NCI-H2227 treated with DMSO at 0.1 percent for 48 hours (cell line): ENCODE data around the gene MUC6.
A peak's percentile ranks its signal among the peaks of the same experiment; 100 is the strongest.

ENCODE experiments used
- DNase-seq: peaks from one replicate; lab custom pipeline; 2025; lab: John Stamatoyannopoulos, UW

The MUC6 gene

DNA sequence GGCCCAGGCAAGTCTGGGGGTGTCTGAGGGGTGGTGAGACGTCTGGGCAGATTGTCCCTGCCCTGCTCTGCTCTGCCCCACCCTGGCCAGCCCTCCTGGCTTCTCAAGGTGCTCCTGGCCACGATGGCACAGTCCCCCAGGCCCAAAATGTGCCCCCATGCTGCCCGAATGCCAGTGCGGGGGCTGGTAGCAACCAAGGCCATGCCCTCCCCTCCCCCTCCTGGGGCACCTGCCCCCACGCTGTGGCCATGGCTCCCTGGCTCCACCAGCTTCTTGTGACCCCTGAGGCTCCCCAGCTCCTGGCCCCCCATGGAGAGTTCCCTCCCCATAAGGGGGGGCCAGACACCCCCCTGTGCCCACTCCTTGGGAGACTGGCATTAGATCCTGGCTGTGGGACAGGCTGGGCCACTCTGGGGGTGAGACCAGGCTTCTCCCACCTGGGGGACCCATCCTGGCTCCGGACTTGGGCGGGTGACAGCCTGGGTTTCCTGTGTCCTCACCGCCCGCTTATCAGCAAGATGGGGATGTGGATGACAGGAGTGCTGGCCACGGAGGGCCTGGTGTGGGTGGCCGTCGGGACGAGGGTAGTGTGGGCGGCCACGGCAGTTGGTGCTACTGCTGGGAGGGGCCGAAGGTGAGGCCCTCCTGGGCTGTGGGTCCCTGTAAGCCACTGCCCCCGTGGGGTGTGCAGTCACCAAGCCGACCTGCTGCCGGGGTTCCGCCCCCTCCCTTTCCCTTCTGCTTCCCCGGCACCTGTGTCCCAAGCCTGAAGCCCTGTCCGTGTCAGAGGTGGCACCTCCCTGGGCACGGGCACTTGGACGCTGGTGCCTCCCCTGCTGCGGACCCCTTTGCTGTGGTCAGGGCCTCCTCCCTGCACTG is 15.9 kb upstream of the MUC6 start:
- no peak for DNase-seq

DNA sequence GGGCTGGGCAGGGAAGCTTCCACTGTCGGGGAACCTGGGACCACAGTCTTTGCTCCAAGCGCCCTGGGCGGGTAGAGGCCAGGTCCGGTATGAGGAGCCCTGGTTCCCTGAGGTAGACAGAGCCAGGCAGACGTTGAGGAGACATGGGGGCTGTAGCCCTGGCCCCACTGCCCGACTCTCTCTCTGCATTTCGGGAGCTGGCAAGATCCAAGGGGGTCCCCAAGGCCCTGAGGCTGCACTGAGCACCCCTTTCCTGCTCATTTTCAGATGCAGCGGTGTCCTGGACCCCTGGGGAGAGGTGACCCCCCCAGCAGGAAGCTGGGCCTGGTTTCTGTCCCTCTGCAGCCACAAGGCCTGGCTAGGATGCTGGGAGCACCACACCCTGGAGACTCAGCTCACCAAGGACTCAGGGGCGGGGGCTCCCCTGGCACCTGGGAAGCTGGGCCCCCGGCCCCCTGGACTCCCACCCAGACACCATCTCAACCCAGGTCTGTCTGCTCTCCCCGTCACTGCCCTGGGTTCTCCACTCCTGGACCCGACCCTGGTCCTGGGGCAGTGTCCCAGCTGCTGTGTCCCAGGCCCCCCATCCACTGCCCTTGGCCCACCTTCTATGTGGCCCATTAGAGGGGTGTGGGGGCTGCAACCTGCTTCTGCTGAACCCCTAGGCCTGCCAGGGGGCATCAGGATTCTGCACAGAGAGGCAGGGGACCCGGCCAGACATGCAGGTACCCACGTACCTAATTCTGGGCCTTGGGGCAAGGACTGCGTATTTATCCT is 15.0 kb upstream of the MUC6 start:
- no peak for DNase-seq

DNA sequence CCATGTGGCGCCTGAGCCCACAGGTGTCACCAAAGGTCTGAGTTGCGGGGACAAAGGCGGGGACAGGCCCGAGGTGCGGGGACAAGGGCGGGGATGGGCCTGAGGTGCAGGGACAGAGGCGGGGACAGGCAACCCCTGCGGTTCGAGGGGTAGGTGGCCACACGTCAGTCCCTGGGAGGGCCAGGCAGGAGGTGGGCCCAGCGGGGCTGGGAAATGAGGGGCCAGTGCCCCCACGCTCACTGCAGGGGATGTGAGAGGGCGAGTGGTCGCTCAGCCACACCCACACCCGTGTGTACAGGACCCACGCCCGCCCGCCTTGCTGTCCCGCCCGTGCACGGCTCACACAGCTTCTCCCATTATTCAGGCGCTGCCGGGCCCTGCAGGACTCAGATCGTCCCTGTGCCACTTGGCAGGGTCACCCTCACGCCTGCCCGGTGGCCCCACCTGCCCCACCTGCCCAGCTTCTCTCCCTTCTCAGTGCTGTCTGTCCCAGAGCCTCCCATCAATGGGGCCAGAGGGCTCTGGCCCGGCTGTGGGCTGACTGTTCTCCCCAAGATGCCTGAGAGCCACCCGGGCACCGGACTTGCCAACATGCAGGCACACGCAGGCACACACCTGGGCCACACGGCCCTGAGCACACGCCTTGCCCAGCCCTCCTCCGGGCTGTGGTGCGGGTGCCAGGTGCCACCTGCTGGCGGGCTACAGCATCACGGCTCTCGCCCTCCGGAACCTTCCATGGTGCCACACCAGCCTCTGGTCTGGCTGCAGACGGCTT is 14.2 kb upstream of the MUC6 start:
- peak; percentile 79 for DNase-seq

DNA sequence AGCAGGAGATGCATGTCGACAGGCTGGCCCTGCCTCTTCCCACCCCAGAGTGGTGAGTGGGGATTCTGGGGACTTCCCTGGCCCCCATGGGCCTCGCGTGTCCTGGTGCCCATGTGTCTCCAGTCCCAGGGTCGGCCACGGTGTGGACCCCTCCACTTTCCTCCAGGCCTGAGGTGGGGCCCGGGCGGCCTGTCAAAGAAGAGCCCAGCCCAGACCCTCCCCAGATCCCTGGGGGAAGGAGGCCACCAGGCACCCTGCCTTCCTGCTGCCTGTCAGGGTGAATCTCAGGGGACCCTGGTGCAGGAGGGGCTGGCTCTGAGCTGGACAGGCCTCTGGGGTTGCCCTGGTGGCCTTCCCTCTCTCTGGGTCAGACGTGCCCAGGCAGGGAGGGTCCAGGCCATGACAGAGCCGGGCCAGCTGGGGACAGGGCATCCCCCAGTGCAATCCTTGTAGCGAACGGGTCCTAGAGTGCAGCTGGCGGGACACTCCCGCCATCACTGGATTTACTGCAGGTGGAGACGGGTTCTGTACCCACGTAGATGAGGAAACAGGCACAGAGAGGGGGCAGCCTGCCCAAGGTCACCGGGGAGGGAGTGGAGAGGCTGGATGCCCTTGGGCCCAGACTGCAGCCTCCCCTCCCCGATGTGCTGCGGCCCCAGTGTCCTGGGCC is 13.5 kb upstream of the MUC6 start:
- DNase-seq = no peak

DNA sequence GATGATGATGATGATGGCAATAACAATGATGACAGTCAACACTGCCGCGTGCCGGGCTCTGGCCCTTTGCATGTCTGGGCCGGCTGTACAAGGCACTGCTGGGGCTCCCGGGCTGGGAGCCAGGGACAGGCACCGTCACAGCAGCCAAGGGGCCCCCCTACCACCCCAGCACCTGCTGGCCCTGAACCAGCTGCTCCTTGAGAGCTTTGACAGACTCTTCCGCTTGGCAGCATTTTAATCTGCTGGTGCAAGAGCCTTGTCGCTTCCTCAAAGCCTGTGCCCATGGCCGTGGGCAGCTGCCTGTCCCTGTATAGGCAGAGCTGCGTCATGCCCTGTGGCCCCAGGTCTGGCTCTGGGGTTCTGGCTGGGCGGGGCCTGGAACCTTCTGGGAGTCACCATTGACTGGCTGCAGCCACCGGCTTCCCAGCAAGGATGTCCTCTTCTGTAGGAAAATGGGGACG is 12.9 kb upstream of the MUC6 start:
- DNase-seq = no peak

DNA sequence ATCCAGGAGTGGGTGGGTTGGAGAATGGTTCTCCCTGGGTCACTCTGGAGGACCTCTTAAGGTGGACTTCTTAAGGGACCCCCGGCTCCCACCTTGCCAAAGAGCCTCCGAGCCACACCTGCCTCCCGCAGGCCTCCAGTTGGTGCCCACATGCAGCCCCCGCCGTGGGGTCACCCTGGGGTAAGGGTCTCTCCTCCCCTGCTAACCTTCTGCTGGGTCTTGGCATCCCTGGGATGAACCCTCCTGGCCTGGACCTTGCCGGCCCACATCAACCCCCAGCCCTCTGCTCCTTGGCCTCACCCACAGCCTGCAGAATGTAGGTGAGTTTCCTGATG is 12.5 kb upstream of the MUC6 start:
- no peak for DNase-seq

DNA sequence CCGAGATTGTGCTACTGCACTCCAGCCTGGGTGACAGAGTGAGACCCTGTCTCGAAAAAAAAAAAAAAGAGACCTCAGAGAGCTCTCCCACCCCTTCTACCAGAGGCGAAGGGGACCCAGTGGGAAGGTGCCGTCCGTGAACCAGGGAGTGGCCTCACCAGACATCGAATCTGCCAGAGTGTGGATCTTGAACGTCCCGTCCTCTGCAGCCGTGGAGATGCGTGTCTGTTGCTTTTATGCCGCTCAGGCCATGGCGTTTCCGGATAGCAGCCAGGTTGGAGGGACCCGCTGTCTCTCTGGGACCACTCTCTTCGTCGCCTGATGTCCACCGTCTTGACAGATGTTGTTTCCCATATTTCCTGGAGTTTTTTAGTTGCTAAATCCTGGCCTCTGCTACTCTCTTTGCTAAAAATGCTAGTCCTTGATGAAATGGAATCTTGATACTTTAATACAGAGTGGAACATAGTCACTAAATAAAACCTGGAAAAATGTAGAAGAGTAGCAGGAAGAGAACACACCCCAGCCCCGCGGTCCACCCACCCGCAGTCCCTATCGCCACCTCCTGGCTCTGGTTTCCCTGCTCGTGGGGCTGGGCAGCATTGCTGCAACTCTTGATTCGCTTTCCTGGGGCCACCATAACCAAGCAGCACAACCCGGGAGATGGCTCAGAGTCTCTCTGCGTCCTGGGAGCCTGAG is 12.0 kb upstream of the MUC6 start:
- no peak for DNase-seq

DNA sequence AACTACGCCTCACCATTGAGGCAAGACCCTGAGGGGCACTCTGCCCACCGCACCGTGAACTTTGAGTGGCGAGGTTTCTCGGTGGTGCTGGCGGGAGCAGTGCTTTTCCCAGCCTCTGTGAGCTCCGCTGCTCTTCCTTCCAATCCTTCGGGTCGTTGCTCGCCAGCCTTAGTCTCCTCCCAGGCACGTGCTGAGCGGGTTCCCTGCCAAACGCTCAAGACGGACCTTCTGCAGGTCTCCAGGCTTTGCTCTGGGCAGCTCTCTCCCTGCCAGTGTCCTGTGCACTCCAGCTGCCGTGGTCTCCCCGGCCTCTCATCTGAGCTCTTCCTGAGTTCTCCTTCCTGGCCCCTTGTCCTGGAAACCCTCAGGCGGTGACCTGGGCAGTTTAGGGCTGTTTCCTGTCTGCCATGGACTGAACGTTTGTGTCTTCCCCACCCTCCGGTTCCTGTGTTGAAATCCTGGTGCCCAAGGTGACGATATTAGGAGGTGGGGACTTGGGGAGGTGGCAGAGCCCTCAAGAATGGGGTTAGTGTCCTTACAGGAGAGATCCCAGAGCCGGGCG is 11.2 kb upstream of the MUC6 start:
- DNase-seq = no peak

DNA sequence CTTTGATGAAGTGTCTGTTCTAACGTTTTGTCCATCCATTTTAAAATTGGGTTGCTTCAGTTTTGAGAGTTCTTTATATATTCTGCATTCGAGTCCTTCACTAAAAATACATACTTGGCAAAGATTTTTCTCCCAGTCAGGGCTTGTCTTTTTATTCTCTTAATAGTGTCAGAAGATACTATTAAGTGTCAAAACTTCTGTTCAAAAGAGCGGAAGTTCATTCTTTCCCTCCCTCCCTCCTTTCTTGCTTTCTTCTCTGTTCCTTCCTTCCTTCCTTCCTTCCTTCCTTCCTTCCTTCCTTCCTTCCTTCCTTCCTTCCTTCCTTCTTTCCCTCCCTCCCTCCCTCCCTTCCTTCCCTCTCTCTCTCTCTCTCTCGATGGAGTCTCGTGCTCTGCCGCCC is 7.6 kb upstream of the MUC6 start:
- no peak for DNase-seq

DNA sequence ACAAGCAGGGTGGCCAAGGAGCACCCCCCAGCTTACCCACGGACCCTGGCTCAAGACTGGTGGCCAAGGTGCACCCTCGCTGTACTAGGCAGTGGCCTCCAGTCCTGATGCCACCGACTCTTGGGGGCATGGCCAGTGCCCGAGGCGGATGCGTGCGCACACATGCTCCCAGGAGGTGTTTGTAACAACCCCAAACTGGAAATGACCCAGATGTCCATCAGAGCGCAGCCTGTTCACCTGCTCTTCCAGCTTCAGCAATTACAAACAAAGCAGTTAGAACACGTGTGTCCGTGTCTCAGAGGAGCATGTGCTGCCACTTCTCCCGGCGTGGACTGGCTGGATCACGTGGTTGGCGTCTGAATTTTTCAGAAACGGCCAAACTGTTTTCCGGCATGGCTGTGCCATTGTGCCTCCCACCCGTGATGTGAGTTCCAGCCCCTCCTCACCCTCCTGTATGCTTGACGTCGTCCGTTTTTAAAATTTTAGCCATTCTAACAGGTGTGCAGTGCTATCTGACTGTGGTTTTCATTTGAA is 7.1 kb upstream of the MUC6 start:
- DNase-seq = no peak

DNA sequence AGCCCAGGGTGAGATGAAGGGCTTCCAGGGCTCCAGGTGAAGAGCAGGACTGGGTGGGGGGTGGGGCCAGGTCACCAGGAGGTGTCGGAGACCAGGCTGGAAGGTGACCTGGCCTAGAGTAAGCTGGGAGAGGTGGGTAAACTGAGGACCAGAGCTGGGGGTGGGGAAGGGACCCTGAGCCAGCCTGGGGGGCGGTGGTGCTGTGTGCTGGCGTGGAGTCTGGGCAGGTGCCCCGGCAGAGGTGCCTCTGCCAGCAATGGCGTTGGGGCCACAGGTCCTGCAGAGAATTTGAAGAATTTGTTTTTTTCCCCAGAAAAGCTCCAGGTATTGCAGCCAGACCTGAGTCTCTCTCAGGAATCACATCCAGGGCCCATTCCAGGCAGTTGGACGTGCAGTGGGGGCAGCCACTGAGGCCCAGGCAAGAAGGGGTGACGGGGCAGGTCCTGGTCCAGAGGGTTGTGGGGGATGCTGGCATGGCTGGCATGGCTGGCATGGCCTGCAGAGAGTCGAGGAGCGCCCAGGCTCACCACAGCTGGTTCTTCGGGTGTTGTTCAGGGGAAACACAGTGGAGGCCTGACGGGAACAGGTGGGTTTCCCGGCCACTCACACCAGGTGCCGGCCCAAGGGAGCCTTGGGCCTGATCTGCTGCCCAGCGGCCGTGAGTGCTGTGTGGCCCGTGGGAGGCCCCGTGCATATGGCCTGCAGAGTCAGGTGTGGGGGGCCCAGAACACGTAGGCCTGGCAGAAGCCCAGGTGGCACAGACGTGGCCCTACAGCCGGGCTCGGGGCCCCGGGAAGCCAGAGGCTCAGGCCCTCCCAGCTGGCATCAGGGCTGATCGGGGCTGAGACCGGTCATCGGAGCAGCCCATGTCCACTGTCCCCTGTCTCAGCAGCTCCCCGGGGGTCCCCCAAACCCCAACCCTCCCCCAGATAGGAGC is 6.4 kb upstream of the MUC6 start:
- no peak for DNase-seq

DNA sequence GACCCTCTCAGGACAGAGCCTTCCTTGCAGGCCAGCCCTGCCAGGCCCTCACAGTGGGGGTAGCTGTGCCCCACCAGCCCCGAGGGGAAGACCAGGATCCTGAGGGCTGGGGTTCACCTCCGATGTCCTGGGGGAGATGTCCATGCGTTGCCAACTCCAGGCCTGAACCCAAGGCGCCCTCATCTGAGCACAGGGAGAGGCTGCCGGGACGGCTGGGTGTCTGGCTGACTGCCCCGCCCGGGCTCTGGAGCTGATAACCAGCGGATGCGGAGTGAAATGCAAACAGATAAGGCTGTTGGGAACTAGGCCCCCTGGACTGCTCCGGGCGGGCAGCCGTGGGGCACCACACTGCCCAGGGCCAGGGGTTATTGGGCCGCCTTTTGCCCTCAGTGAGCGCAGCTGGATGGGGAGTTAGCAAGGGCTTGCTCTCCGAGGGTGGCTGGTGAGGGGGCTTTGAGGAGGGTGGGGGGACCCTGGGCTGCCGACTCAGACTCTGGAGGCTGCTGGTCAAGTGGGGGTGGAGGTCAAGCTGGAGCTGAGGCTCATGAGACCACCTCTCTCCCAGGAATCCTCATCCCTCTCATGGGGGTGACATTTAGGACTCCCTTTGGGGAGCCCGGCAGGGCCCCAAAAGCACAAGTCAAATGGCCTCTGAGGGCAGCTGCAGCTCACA is 5.6 kb upstream of the MUC6 start:
- no peak for DNase-seq

DNA sequence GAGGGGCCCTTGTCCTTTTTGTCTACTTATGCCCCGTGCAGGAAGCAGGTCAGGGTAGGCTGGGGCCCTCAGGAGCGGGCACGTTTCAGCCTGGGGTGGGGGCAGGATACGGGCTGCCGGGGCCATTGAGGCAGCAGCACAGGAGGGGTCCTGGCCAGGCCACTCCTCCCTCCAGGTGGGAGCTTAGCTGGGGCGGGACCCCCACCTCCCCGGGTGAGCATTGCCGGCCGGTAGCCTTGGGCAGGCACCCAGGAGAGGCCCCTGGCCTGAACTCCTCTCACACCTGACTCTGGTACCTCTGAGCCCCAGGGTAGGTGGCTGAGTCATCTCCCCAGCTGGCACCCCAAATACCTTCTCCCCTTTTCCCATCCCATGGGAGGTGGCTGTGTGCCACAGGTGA is 5.0 kb upstream of the MUC6 start:
- no peak for DNase-seq

DNA sequence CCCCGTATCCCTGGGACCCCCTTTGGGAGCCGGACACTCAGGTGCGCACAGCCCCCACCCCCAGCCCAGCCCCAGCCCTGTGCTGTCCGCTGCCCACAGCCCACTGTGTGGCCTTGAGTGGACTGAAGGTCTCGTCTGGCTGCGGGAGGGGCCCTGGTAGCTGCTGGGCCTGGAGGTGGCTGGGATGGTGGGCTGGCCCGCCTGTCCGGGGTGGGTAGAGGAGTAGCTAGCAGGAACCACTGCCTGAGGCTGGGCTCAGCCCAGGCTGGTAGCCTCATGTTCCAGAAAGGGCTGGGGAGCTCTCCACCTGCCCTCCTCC is 4.6 kb upstream of the MUC6 start:
- DNase-seq = no peak

DNA sequence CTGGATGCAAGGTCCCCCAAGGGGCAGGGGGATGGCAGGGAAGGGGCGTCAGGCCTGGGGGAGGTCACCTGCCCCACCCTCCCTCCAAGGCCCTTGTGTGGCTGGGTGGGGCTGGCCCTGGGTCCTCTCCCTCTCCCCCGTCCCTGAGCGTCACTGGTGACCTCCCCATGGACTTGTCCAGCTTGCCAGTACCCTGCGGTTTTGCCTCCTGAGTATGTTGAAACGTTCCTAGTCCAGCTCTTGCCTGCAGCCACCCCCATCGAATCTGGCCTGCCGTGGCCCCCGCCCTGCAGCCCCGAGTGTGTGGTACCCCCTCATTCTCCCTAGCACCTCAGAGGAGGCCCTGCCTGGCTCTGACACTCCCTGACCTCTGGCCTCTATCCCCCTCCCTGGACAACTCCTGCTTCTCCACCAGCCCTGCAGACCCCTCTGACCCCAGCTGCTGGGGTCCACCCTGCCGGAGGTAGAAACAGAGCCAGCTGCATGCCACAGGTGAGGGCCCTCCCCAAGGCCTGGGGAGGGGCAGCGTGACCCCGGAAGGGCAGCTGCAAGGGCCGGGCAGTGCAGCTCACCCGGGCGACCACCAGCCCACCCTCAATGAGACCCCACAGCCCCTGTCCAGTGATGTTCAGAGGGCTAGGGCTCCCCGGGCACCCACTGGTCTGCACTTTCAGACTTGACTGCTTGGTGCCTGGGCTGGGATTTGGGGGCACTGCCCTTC is 4.1 kb upstream of the MUC6 start:
- DNase-seq = no peak

DNA sequence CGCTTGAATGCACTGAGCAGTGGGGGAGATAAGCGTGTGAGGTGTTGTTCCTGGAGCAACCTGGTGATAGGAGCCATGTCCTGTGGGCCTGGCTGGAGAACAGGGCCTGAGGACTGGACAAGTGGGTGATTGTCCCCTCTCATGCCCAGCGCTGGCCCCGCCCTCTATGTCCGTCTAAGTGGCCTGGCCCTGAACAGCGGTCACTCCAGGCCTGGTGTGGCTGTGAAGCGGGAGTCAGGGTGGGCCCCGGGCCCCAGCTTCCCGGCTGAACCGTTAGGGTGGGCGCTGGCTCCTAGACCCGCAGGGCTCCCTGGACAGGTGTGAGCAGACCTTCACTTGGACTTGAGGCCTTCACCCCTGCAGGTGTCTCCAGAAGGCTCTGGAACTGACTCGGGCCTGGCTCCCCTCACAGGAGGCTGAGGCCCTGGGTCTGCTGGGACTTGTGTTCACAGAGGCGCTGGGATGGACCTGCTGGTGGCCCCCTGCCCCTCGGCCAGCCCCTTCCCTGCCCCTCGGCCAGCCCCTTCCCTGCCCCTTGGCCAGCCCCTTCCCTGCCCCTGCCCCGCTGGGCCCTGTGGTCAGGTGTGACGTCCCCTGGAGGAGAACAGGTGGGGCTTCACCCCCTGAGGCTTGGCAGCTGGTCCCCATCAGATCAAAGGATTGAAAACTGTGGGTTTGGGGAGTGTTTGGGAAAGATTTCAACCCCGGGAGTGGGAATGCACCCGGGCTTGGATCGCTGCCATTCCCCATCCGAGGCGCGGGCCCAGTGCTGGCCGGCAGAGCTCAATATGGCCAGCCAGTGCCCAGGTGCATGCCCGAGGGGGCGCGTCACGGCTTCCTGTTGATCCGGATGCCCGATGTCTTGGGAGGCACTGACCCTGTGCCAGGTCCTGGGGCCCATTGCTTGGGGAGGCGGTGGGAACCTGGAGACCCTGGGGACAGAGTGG is 3.2 kb upstream of the MUC6 start:
- no peak for DNase-seq

DNA sequence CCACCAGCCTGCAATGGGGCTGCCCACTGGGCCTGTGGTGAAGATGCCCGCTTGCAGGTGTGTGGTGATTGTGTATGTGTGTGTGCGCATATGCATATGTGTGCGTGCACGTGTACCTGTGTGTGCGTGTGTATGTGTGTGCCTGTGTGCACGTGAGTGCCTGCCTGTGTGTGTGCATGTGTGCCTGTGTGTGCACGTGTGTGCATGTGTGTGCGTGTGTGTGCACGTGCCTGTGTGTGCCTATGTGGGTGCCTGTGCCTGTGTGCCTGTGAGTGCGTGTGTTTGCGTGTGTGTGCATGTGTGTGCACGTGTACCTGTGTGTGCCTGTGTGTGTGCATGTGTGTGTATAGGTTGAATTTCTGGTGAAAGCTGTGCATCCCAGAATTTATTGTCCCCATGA is 2.4 kb upstream of the MUC6 start:
- no peak for DNase-seq

DNA sequence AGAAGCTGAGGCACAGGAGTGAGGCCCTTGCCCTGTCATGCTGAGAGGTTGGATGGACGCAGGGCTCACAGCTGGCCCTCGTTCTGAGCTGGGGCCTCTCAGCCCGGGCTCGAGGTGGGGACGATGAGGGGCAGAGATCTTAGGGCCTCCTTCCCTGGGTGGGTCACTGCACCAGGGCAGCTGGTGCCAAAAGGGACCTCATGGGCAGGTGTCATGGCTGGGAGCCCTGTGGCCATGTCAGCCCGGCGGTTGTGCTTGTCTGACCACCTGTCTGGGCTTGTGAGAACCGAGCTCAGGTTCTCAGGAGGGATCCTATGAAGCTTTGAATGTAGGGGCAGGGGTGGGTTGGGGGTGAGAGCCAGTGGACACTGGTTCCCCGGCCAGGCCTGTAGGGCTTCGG is 1.8 kb upstream of the MUC6 start:
- no peak for DNase-seq
